Lung microvascular endothelial cell (primary cell): ENCODE data around the gene ACTN2. TPM values are rescaled to one million over a fixed set of nuclear protein-coding genes. Genes with fewer than 3 reads are reported as not detected.

Source experiments
- DNase-seq, 2 donors: peaks; one replicate each; pipeline versions ENCODE4 v3.0.0 to v3.0.0-alpha.2; 2010; ENCODE audit warnings: low read depth in 2 of 2
- total RNA-seq: library from RNA; depleted of rRNA; stranded (reverse); fragments of >200 nt; gene quantifications from 2 replicates; pipeline ENCODE4 v1.2.1, GENCODE V29; 2014

ACTN2 gene
- total RNA-seq, 1 donor from 2014 or later: under 0.01 TPM

DNA sequence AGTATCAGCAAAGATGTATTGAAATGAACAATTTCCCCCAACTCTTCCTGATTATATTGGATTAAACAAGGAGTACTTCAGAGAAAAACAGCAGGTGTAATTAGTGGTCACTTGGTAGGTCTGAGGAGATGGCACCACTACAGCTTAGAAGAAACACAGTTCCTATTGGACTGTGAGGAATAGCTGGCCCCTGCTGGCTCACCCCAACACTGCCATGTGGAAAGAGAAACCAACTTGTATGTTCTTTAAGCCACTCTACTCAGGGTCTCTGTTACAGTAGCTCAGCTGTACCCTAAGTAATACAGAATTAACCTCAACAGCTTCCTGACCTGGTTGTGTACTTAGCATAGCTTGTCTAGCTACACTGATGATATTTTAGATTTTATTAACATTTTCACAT, 82.3 kb downstream of the ACTN2 start:
- DNase-seq: no peak

DNA sequence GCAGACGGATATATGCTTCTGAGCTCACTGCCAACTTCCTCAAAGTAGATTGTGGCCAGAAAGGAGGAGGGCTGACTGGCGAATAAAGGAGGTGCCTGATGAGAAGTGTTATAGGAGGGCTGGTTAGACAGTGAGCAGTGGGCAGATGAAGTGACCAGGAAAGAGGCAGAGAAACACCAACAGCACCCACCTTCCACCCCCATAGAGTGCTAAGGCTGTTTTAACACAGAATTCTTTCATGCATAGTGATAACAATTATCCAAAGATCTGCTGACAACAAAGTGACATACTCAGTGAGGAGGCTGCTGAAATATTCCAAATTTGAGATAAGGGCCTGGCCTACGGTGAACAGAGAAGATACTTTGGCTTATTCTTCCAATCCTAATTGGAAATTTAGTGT, 87.6 kb downstream of the ACTN2 start:
- DNase-seq: no peak

DNA sequence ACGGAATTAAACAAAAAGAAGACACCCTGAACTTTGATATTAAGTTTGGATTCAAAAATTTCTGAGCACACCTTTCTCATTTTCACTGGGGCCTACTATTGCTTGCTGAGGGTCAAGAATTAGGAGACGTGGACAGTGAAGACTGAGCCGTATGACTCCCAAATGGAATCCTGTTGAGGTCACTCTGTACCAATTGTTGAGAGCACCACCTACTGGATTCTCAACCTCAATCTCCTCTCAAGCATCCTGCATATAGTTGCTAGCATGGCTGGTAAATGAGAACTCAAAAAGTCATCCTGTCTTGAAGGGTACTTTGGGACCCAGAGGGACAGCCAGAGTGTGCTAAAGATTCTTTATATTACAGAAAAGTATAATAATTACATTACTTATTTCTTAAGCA, 88.6 kb downstream of the ACTN2 start:
- peak; percentile 36 to 73 for DNase-seq

DNA sequence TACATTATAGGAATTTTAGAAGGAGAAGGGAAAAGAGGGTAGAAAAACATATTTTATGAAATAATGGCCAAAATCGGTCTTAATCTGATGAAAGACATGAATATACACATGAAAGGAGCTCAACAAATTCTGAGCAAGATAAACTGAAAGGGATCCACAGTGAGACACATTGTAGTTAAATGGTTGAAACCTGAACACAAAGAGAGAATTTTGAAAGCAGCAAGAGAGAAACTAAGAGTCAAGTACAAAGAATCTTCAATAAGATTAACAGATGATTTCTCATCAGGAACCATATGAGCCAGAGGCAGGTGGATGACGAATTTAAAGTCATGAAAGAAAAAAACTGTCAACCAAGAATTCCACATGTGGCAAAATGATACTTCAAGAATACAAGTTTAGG, 93.0 kb downstream of the ACTN2 start:
- no peak for DNase-seq

DNA sequence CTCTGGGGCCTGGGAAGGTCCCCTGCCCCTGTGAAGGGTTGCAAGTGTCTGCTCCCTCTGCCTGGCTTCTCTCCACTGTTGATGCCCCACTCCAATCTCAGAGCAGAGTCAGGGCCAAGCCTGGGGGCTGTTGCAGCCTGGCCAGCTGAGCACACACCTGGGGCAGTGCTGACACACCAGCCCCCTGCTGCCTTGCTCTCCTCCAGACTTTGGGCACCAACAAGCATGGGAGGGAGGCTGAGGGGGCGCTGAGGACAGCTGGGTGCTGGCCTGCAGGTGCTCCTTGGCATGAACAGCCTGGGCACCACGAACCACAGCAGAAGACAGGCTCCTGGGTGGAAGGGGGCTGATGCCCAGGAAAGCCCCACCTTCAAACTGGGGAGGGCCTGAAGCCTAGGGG, 99.2 kb downstream of the ACTN2 start:
- no peak for DNase-seq

DNA sequence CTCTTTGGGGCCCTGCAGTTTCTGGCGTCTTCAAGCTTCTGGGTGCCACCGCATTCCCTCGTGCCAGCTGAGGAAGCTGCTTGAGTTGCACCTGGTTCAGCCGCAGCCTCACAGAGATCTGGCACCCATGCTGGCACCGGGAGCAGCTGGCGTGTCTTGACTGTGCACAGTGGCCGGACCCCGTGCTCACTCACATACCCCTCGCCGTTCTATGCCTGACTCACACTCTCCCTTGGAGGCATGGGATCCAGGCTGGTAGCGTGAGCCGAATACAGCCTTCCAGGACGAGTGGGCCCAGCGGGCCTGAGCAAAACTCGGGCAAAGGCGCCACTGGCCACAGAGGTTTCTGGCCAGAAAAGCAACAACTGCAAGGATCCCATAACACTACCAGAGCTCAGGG, 100.2 kb downstream of the ACTN2 start:
- no peak for DNase-seq

DNA sequence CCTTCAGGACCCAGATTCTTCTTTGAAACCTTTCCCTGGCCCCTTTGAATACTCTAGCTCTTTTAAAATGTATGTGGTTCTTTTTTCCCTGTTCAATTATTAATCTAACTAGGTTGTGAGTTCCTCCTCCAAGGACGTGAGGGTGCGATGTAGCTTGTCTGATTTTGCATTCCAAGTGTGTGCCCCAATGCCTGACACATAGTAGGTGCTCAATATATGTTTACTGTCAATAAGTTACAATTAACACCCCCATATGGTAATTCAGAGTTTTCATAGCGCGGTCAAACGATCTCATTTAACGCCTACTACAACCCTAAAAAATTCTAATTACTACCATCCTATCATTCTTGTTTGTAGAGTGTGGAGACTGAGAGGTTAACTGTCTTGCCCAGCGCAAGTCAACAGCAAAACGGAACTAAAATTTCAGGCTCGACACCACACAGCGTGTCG, 108.3 kb downstream of the ACTN2 start:
- no peak for DNase-seq

DNA sequence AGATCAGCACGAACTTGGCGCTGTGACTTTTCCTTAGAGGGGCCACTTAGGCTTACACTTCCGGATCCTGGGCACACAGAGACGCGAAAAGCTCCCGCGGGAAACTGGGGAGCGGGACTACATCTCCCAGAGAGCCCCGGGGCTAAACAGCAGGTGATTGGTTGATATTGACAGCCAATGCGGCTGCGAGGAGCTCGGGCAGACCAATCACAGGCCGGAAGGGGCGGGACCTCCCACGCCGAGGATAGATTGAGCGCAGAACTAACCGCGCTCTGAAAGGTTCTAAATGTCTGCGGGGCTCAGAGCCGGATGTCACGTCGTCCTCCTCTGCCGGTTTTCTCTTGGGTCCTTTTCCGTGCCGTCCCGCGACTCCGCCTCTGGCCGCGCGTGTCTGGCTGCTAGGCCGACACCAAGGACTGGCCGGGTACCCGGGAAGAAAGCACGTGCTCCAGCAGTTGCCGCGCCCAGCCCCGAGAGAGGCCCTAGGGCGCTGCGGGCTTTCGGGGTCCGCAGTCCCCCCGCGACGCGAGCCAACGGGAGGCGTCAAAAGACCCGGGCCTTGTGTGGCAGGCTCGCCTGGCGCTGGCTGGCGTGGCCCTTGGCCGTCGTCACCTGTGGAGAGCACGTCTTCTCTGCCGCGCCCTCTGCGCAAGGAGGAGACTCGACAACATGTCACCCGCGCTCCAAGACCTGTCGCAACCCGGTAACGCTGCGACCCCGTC, 108.9 kb downstream of the ACTN2 start, which contains the start of gene MTR:
TSS of gene MTR (plus strand) at position 258 of the 722 bp plus-strand sequence. CDS start at position 670, 412 bp downstream.
- peak; percentile 97 for DNase-seq

DNA sequence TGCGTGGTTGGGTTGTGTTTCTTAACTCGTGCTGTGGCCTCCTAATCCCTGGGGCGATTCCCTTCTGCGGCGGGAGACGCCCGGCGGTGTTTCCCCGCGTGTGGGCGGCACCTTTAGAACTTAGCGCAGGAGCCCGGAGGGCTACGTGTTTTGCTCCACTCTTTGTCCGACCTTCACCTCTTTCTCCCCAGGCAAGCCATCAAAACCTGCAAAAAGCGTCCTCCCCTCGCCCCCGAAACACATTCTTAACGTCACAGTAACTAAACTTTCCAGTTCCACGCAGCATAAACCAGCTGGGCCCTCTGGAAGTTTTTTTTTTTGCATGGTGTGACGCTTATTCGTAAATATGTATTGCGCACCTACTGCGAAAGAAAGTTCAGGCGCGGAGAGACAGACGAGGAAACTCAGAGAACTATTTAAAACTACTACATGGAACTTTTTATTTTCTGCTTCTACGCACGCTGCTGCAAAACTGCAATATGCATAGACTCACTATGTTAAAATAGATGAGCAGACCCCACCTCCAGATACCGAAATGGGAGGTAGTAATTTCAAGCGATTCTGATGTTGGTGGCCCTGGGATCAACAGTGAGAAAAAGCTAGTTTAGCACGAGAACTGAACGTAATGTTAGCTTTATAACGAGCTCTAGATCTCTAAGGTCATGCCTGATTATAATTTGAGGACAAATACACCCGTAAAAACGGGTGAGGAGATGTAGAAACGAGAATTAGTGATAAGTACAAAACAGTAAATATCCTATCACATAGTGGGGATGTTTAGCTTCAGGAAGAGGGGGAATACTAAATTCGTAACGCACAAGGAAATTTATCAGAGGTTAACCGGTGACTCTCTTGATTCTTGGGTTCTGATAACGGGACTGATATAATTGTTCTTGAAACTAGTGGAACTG, 109.7 kb downstream of the ACTN2 start:
- peak; percentile 47 to 56 for DNase-seq

DNA sequence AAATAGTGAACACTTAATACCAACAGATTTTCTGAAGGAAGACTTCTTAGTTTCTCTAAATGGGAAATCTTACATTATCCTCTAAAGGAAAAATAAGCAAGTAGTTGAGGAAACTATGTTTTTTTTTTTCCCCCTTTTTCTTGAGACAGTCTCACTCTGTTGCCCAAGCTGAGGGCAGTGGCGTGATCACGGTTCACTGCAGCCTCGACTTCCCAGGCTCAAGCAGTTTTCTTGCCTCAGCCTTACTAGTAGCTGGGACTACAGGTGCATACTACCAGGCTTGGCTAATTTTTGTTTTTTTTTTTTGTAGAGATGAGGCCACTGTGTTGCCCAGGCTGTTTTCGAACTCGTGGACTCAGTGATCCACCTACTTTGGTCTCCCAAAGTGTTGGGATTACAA, 112.7 kb downstream of the ACTN2 start:
- no peak for DNase-seq

DNA sequence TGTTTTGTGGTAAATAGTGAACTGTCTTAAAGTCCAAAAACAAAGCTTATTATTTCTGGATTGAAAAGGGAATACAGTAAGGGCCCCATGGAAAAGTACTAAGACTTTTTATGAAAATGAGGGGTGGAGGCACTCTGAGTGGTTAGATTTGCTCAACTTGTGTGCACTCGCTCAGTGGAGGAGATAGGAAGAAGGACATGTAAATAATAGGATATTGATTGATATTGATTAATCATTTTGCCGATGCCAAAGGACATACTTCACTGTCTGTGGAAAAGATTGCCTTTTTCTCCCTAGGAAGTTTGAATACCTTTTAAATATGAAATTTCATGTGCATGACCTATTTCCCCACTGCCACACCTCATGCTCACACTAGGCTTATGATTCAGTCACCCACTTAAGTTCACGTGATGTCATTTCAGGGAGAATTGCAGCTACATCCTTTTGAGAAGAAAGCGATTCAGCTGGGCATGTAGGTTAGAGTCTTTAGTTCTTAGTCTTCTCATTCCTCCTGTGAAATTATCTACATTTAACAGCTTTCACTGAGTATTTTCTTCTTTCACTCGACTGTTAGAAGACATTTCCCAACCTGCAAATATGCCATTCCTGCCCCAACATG, 113.8 kb downstream of the ACTN2 start:
- no peak for DNase-seq

DNA sequence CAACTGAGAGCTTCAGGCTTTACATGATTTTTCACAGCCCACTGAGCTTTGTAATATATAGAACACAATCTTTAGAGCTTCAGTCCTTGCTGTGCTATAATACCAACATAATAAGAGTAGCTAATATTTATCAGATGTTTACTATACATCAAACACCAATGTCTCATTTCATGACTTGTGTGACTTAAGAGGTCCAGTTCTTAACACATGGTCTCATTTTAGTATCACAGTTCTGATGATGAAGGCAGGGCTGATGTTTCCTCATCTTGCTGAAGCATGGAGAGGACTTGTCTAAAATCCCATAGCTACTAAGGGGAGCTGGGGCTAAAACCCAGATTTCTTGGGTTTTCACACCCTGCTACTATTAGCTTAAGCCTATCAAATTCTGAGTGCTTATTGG, 114.3 kb downstream of the ACTN2 start:
- DNase-seq: no peak

DNA sequence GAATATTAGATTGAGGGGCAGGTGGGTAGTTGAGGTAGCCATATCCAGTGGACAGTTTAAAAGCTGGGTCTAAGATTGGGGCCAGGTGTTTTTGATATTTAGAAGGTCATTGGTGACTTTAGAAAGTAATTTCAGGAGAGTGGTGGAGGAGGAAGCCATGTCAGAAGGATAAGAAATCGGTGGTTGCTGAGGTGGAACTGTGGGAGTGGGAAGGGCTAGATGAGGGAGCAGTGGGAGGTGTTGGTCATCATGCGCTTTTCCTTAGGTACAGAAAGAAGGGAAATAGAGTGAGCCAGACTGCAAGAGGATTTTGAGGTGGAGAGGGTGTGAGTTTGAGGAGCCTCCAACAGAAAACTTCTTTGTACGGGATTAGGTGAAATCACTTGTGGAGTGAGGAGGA, 116.0 kb downstream of the ACTN2 start:
- no peak for DNase-seq

DNA sequence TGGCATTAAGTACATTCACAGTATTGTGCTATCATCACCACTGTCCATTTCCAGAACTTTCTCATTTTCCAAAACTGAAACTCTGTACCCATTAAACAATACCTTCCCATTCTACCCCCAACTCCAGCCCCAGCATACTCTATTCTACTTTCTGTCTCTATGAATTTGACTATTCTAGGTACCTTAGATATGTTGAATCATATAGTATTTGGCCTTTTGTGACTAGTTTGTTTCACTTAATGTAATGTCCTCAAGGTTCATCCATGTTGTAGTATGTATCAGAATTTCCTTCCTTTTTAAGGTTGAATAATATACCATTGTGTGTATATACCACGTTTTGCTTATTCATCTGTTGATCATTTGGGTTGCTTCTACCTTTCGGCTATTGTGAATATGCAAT, 120.3 kb downstream of the ACTN2 start:
- no peak for DNase-seq

DNA sequence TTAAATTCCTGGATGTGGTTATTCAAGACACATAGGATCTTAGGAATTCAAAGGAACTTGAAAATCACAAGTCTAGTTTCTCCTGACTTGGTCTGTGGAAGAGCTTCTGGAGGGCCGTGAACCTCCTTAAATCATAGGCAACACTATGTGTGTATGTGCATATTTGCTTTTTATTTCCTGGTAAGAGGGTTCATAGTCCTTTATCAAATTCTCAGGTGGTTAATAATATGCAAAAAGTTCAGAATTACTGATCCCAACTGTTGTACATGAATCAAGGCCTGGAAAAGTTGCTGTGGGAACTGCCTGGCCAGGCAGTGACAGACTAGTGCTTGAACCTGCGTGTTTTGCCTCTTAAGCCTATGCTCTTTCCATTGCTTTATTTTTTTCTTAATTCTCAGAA, 121.7 kb downstream of the ACTN2 start:
- no peak for DNase-seq

DNA sequence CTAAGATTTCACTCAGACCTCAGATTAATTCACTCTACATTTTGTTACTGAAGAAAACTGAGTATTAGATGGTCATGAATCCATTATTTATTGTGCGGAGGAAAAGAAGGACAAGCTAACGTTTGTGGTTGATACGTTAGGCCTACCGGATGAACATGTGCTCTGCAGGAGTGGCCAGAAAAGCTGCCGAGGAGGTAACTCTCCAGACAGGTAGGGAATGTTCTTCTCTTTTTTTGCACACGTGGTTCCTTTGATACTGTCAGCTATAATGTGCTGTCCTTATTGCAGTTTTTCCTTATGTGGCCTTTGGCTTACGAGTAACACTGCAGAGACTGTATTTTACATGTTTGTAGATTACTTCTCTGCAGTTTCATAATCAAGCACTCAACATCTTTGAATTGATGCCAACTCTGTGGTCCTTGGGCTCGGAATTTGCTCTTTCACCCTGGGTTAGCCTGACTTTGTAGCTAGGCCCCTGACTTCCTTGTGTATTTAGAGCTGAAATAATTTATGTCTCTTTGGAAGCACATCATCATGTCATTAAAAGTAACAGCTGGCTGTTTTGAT, 122.3 kb downstream of the ACTN2 start:
- DNase-seq: no peak

DNA sequence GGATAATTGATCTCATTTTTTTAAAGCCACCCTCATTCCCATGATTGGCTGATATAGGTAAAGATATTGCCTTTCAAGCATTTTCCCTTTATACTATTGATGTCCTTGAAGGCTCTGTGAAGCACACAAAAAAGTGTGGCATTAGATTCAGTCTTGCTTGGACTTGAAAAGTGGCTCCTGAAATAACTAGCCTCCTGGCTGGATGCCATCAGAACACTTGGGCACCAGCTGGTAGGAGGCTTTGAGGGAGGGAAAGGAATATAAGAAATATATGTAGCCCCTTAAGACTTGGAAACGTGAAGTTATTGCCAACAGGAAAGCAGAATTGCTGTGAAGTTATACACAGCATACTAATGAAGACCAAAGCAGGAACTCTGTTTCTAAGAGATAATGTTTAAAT, 122.8 kb downstream of the ACTN2 start:
- DNase-seq: no peak

DNA sequence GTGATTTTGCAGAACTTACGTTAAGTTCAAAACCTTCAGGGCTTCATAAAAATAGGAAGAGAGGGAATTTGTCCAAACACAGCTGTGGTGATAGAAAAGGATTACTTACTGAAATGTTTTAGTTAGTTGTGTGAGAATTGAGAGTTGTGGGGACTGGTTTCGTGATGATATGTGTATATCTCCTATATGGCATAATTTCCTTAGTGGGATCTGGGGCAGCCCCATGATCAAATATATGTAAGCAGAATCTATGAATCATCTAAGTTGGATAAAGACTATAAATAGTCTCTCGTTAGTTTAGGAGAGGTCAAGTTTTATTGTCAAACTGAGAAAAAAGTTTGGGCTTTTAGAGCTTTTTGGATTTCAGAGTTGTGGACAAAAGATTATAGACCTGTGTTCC, 123.7 kb downstream of the ACTN2 start:
- DNase-seq: no peak

DNA sequence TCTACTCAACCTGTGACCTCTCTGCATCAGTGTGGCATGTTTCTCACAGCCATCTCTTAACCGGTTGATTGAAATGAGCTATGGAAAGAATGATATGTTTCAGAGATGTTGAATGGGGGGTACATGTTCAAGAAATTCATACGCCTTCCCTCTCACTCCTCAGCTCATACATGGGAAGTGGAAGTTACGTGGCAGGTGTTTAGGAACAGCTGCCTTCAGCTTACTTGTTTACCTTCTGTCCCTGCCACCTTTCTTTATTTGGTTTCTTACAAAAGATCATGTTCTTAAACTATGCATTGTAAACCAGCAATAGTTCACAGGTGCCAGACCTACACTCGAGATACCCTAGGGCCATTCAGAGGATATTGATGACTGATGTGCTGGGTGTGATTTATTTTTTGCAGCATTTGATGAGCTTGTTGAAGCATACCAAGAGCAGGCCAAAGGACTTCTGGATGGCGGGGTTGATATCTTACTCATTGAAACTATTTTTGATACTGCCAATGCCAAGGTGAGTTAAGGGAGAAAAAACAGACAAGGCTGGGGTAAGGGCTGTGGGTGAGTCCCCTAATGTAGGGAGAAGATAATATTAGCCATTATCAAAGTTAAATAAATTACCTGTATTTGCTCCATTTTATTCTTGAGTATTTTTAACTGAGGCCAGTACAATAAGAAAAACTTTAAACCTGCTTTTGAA, 126.2 kb downstream of the ACTN2 start:
- DNase-seq: no peak
